SU-DHL-6 (cell line): ENCODE data around the gene NACAD.

Experiments used
- H2AFZ ChIP-seq: fragments of 200-600 bp; sonication (generic); 2 replicates; pipeline ENCODE4 v1.6.1; 2014; ENCODE audit warnings: low read depth, mild to moderate bottlenecking, moderate library complexity, mixed read lengths, antibody characterized with exemption, low read length; ENCODE audit not compliant: severe bottlenecking
- H3F3A ChIP-seq: fragments of 200-600 bp; shearing (Covaris generic); 2 replicates; pipeline ENCODE4 v1.6.0; 2016; ENCODE audit warnings: antibody characterized with exemption, mild to moderate bottlenecking; ENCODE audit not compliant: insufficient read depth
- H3K27ac ChIP-seq: fragments of 200-600 bp; sonication (generic); 2 replicates; pipeline ENCODE4 v1.5.1; 2016; ENCODE audit warnings: low read depth, mild to moderate bottlenecking, low read length, moderate library complexity, mixed read lengths
- H3K27me3 ChIP-seq: fragments of 200-600 bp; sonication (generic), shearing (Covaris generic); 2 replicates; pipeline ENCODE4 v1.6.0; 2014; ENCODE audit warnings: mild to moderate bottlenecking, low read length
- H3K36me3 ChIP-seq: fragments of 200-600 bp; sonication (generic); 2 replicates; pipeline ENCODE4 v1.6.1; 2014; ENCODE audit warnings: mild to moderate bottlenecking, low read length, mixed read lengths
- H3K4me2 ChIP-seq: fragments of 300-600, 200-600 bp; shearing (Covaris generic), sonication (generic); 2 replicates; pipeline ENCODE4 v1.6.0; 2014; ENCODE audit warnings: low read length, low read depth, mild to moderate bottlenecking; ENCODE audit not compliant: poor library complexity, severe bottlenecking
- H3K4me3 ChIP-seq: fragments of 200-600 bp; sonication (generic); 2 replicates; pipeline ENCODE4 v1.5.1; 2014; ENCODE audit warnings: antibody characterized with exemption, low read length, mild to moderate bottlenecking, mixed read lengths; ENCODE audit not compliant: insufficient read depth, poor library complexity, severe bottlenecking
- H3K79me2 ChIP-seq: fragments of 200-600 bp; sonication (generic); 2 replicates; pipeline ENCODE4 v1.6.1; 2014; ENCODE audit warnings: mild to moderate bottlenecking, low read length, moderate library complexity; ENCODE audit not compliant: insufficient read depth
- H3K9ac ChIP-seq: fragments of 200-600 bp; sonication (generic); 2 replicates; pipeline ENCODE4 v1.7.0; 2014; ENCODE audit warnings: mild to moderate bottlenecking, low read length
- H3K9me2 ChIP-seq: fragments of 200-600 bp; sonication (generic); replicated peaks from 2 replicates; pipeline ENCODE4 v1.6.1; 2014; ENCODE audit warnings: low read length; ENCODE audit not compliant: insufficient read depth
- H3K9me3 ChIP-seq: fragments of 200-600 bp; sonication (generic); 2 replicates; pipeline ENCODE4 v1.6.1; 2014; ENCODE audit warnings: low read length, mixed read lengths; ENCODE audit not compliant: insufficient read depth
- H4K20me1 ChIP-seq: fragments of 200-600 bp; sonication (generic); 2 replicates; pipeline ENCODE4 v1.6.1; 2014; ENCODE audit warnings: low read depth, mild to moderate bottlenecking, antibody characterized with exemption, low read length, moderate library complexity, mixed read lengths
- CTCF ChIP-seq: fragments of 200-600 bp; sonication (generic); IDR thresholded peaks from one replicate; pipeline ENCODE4 v1.5.1; 2017; ENCODE audit warnings: antibody characterized with exemption, mild to moderate bottlenecking, low read length, moderate library complexity; ENCODE audit not compliant: insufficient read depth, poor library complexity, severe bottlenecking
- EZH2phosphoT487 ChIP-seq: fragments of 200-600 bp; sonication (generic), shearing (Covaris generic); conservative IDR thresholded peaks from 2 replicates; pipeline ENCODE4 v1.6.1; 2018; ENCODE audit warnings: mild to moderate bottlenecking, antibody characterized with exemption, low read length, moderate library complexity, mixed read lengths

Gene NACAD

GRCh38 chr7:45111298-45112223 is 22.8 kb upstream of the NACAD start, which contains the start of gene TBRG4:
Gene TBRG4 (minus strand): TSS chr7:45111697. CDS start chr7:45109237, 2,460 bp downstream.
- peak within 1 kb of the TSS; percentile 80 for H3K4me3 ChIP-seq
- peaks cover 12% of the 10 kb centered on the region; the same call in 1 of the 2 replicates for H3K36me3 ChIP-seq
- no peaks in the 10 kb centered on the region for H3K27me3 ChIP-seq
- peaks cover 21% of the 10 kb centered on the region; the same call in 1 of the 2 replicates for H4K20me1 ChIP-seq
- TF ChIP-seq CTCF: peak; percentile 13
- no peak for TF ChIP-seq EZH2phosphoT487
- H3K79me2 ChIP-seq: peaks cover 47% of the 10 kb centered on the region
- no peaks in the 10 kb centered on the region for H3K9me3 ChIP-seq
- peak within 1 kb of the TSS; percentile 45 for H2AFZ ChIP-seq
- peak within 1 kb of the TSS; percentile 71 for H3K9ac ChIP-seq
- H3F3A ChIP-seq: peaks cover 9% of the 10 kb centered on the region; the same call in 1 of the 2 replicates
- H3K4me2 ChIP-seq: peak within 1 kb of the TSS; percentile 92
- H3K27ac ChIP-seq: peak within 1 kb of the TSS; percentile 61
- H3K9me2 ChIP-seq: no peaks in the 10 kb centered on the region

DNA sequence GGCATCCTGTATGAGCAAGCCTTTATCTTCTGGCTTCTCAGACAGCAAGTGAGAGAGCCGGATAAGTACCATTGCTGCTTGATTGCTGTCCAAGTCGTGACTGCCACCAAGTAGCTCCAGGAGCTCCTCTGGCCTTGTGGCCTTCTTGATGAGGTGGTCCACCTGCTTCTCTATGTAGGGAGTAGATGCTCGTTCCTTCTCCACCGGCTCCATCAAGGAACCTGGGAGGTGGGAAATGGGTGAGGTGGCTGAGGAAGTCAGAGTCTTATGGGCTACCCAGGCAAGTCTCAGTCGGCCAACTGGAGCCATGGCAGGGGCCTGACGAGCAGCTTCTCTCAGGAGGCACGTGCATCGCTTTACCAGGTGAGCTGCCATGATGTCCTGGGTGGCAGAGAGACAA is 20.1 kb upstream of the NACAD start:
- Histone ChIP-seq H3K27me3 (no peaks in the 10 kb centered on the region), H2AFZ (no peak overlapping the region), H3K4me2 (peak overlapping the region; percentile 23), H3F3A (peaks cover 9% of the 10 kb centered on the region; the same call in 1 of the 2 replicates), H3K27ac (no peak overlapping the region), H3K9me3 (no peaks in the 10 kb centered on the region), H3K9me2 (no peaks in the 10 kb centered on the region), H3K36me3 (peaks cover 12% of the 10 kb centered on the region; the same call in 1 of the 2 replicates), H4K20me1 (peaks cover 21% of the 10 kb centered on the region; the same call in 1 of the 2 replicates), H3K9ac (peak overlapping the region; percentile 0; the same call in 1 of the 2 replicates), H3K4me3 (no peak overlapping the region), H3K79me2 (peaks cover 47% of the 10 kb centered on the region)
- no peak for TF ChIP-seq EZH2phosphoT487
- no peak for TF ChIP-seq CTCF

DNA sequence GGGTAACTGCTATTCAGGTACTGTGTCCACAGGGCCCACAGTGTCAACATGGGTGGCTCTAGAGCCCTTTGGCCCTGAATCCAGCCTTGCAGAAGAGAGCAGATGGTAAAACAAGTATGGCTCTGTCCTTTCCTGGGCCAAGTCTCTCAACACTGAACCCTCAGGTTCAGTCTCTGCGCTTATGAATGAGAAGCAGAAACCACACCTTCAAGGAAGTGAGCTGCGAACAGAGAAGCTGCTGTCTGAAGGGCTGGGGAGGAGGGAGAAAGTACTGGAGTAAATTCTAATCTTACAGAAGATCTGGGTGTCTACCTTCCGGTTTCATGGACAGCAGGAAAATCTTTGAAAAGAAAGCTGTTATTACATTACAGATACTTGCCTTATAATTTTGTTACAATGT is 18.6 kb upstream of the NACAD start:
- Histone ChIP-seq H3K9ac (no peak overlapping the region), H3K4me3 (no peak overlapping the region), H3K36me3 (peaks cover 12% of the 10 kb centered on the region; the same call in 1 of the 2 replicates), H2AFZ (no peak overlapping the region), H3K4me2 (no peak overlapping the region), H4K20me1 (peaks cover 21% of the 10 kb centered on the region; the same call in 1 of the 2 replicates), H3K9me3 (no peaks in the 10 kb centered on the region), H3K79me2 (peaks cover 47% of the 10 kb centered on the region), H3F3A (no peaks in the 10 kb centered on the region), H3K27ac (no peak overlapping the region), H3K27me3 (no peaks in the 10 kb centered on the region), H3K9me2 (no peaks in the 10 kb centered on the region)
- TF ChIP-seq EZH2phosphoT487: no peak
- no peak for TF ChIP-seq CTCF
